Cardiac fibroblast (primary cell): ENCODE data around the gene PHACTR3.
"Not testable (repeated sequence)": the region's sequence is repeated elsewhere in the genome, so short reads cannot be mapped to it uniquely, and the experiment has no call there.

Experiments
- DNase-seq, 2 donors: peaks; one replicate each; pipeline versions ENCODE4 v3.0.0 to v3.0.0-alpha.2; 2010; ENCODE audit warnings: low read depth in 2 of 2
- H3K4me3 ChIP-seq, 2 donors: replicated peaks in 1 of 2; 1 replicate in 1 of 2; 2 replicates in 1 of 2; pipeline ENCODE4 v1.5.1; 2011; ENCODE audit warnings: low read depth in 2 of 2, low read length in 2 of 2, mild to moderate bottlenecking in 2 of 2, moderate library complexity in 1 of 2
- CTCF ChIP-seq: IDR thresholded peaks from one replicate; pipeline ENCODE4 v1.5.1; 2011; ENCODE audit warnings: low read depth, mild to moderate bottlenecking, low read length, inconsistent platforms

PHACTR3 gene

GRCh38 chr20:59888050-59888449 is 283.7 kb downstream of the PHACTR3 start:
- TF ChIP-seq CTCF = no peak
- DNase-seq = no peak
- H3K4me3 ChIP-seq = no peak overlapping the region

GRCh38 chr20:59890035-59890434 is 285.7 kb downstream of the PHACTR3 start:
- H3K4me3 ChIP-seq, DNase-seq: not testable (repeated sequence)

GRCh38 chr20:59891581-59891980 is 287.2 kb downstream of the PHACTR3 start:
- no peak overlapping the region for H3K4me3 ChIP-seq
- TF ChIP-seq CTCF = no peak
- DNase-seq = no peak

GRCh38 chr20:59895908-59896307 is 291.6 kb downstream of the PHACTR3 start:
- H3K4me3 ChIP-seq = no peak overlapping the region
- no peak for TF ChIP-seq CTCF
- no peak for DNase-seq
